GM19397 (cell line): ENCODE measurements around the gene CDH23.

Experiments
- ATAC-seq: cut with Tn5 transposase; IDR thresholded peaks from one replicate; pipeline ENCODE4 v1.9.1; 2021; ENCODE audit warnings: mild to moderate bottlenecking, moderate library complexity; ENCODE audit not compliant: unreplicated experiment

CDH23 gene

DNA sequence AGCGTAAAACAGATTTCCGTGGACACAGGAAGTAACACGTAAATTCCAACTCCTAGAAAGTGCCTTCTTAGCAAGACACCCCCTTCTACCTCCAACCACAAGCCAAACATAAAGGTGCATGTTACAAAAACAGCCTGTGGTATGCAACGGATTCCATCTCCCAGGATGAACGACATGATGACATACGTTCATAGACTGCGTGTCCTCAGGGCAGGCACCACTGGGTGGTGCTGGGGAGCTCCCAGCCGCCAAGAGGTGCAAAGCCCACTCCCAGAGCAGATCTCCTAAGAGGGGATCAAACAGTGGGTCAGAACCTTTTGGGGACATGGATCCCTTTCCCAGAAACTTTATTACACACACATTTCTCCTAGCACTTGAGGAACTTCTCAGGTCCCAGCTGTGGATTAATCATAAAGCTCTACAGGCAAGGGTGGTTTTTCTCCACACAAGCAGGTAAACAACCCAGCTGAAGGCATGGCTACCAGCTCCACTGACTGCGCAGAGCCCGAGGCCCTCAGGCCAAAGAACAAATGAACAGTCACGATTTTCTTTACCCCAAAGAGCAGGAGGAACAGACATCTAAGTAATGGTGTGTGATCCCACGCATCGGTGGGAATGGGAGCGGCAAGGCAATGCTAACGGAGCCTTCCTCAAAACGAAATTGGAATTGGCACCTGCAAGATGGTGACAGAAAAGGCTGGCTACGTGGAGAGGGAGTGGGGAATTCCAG is 440.5 kb downstream of the CDH23 start:
- no peak for ATAC-seq

DNA sequence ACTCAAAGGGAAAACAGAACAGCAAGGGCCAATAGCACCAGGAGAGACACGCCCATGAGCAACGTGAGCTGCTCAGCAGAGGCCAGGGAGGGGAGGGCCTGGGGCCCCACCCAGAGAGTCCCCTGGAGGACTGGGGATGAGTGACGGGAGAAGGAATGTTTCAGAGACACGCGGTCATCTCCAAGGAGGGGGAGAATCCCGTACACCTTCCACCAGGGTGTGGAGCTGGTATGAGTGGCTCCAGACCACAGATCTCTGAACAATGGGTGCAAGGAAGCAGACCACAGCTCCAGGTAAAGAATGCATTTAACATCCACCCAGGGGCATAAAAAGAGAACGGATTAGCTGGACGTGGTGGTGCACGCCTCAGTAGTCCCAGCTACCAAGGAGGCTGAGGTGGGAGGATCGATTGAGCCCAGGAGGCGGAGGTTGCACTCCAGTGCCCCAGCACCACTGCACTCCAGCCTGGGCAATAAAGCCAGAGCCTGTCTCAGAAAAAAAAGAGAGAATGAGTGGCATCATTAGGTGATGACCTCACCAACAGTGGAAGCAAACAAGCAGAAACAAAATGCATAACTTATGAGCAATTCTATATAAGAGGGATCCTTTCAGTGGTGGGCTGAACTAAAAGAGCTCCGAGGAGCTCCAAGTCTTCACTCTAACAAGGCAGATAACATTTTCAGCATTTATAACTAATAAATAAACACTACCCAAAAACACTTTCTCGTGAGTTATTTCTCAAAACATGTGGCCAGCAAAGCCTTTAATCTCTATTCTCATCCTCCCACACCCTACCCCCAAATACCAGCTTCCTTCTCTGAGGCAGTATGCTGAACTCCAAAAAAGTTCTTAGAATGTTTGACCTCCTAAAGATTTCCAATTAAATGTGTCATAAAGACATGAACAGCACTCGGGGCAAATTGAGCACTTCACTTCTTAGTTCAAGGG is 441.8 kb downstream of the CDH23 start:
- ATAC-seq, result no peak

DNA sequence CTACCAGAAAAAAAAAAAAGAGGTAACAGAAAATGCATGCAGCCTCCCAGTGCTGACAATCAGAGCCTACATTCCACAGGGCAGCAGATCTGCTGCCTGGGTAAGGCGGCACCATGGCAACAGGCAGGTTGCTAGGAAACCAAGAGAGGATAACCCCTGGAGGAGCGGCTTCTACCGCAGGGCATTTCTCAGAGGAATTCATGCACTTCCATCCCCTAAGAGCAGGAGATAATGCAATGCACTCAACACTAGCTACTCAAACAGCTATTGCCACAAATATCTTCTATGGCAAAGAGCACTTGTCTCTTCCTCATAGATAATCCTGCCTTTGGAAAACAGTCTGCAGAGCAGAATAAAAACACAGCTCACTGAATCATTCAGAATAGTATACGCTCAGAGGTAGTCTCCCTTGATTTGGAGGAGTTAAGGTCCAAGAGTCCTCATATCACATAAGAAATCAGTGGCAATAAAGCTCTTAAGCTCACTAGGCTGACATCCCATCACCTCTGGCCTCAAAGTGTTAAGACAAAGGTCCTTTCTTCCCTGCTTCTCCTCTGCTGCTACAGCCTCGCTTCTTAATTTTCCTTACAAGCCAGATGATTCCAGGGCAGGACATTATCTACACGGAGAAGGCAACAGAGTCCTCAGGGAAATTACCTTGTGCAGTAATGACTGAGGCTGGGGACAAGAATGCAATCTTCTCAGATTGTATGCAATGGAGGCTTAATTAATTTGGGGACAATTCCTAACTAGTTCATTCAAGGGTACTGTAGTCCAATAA is 443.6 kb downstream of the CDH23 start:
- no peak for ATAC-seq

DNA sequence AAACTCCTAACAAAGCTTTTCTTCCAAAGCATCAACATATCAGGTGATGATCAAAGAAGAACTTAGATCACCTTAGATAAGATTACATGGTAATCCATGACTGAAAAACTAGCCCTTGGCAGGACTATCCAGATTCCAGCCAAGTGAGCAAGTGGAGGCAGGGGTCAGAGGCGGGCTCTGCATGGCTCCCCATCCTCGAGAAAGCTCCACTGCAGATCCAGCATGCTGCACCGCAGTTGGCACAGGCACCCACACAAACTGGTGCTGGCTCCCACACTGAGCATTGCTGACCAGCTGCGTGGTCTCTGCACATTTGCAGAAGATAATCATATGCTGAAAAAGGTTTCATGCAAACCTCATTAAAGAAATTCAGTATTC is 444.2 kb downstream of the CDH23 start:
- ATAC-seq, result no peak

DNA sequence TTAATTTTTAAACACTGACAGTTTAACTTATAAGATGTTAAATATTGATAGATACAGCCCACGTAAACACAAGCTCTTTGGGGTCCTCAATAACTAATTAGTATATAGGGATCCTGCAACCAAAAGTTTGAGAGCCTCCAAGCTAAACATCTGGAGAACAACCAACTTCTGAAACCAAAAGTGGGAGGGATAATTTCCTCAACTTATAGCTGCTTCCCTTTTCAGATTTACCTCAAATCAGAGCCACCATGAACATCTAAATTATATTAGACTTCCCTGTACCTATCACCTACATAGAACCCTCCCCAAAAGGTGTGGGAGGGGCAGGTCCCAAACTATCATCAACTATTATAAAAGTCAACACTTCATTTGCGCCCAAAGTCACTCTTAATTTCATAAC is 445.7 kb downstream of the CDH23 start:
- no peak for ATAC-seq

DNA sequence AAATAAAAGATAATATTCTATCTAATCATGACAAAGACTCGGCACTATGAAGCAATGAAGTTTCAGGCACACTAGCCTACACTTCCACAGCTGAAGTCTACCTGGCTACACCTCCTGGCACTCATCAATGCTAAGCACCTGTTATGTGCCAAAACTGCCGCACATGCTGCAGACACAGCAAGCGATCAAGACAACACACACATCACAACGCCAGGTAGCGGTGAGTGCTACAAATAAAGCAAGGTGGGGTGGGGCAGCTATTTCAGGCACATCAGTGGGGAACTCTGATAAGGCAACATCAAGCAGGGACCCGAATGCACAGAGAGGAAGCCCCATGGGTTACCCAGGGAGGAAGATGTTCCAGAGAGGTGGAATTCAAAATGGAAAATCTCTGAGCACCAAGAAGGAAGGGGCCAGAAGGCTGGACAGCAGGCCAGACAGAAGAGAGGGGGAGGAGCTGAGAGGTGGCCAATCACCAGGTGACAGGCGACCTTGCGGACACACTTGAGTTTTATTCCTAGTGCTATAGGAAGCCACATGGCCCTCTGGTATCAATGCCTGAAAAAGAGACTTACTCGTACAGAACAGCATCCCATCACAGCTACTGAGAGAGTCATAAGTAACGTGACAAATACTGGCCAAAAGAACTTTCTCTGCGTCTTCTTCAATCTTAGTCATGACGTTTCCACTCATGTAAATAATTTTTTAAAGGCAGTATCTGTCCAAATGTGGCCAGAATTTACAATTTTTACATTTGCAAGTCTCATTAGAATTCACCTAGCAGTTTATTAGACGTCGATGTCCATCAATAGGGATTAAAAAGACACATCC is 446.4 kb downstream of the CDH23 start:
- ATAC-seq, result no peak

DNA sequence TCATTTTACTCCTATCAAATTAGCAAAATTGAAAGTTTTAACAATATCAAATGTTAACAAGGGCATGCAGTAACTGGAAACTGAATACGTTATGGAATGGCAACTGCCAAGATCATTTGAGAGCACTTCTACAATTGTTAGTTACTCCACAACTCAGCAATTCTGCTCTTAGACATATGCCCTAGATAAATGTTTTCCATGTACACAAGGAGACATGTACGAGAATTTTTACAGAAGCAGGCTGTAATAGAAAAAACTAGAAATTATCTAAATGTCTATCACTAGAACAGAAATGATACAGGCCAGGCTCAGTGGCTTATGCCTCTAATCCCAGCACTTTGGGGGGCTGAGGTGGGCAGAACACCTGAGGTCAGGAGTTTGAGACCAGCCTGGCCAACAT is 447.4 kb downstream of the CDH23 start:
- ATAC-seq, result no peak

DNA sequence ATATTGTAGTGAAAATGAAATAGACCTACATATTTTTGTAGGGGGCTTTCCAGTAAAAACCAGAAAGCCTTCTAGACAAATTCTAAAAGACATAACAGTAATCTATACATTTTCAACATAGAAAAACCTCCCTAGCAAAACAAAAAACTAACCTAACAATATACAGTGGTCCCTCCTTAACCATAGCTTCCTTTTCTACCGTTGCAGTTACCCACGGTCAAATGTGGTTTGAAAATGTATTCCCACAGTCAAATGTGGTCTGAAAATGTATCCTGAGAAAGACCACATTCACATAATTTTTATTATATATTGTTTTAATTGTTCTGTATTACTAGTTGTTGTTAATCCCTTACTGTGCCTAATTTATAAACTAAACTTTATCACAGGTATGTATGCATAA is 448.0 kb downstream of the CDH23 start:
- no peak for ATAC-seq

DNA sequence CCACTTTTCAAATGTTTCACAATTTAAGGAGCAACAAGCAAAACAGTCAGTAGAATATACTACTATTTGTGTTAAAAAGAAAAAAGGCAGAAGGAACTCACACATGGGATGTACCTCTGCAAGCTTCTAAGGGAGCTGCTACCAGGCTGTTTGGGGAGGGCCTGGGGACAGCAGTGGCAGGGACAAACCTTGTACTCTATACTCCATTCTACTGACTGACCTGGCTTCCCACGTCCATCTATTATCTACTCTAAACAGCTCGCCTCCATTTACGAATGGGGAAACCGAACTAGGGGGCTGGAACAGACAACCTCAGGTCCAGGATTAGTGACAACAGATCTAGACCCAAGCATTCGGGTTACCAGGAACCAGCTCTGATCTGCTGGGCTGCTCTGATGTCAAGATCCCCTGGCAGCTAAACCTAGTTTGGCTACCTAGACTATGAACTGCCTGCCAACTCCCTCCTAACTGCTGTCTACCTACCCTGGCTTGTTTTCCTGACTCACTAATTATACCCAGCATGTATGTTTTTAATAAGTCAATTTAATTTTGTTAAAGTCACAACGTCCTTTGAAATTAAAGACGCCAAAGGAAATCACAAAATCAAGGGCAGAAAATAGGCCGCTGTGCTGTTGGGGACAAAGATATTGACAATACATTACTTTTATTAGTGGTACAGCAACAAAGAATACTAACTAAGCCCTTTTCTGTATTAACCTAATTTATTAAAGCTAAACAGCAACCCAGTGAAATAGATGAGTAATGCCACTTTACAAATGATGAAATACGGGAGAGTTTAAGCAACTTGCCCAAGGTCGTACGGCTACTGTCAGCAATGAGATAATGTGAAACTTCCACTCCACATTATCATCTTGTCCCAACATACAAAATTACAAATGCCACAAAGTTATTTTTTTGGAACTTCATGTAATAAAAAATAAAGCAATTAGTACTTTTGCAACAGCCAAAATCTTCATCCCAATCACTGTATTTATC is 449.0 kb downstream of the CDH23 start:
- no peak for ATAC-seq

DNA sequence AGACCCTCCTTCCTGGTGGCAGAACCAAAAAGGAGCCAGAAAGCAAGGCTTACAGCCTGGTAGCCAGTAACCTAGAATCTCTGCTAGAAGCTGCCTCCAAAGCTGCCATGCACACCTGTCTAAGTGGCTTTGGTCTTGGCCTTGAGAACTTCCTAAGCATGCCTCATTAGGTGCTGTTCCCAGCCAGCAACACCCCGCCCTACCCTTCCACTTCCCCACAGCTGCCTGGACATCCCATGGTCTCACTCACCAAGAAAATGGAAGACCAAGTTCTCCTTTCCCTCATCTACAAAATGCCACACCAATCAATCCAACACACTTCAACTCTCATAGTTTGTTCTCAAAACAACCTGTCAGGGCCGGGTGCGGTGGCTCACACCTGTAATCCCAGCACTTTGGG is 450.1 kb downstream of the CDH23 start:
- no peak for ATAC-seq

DNA sequence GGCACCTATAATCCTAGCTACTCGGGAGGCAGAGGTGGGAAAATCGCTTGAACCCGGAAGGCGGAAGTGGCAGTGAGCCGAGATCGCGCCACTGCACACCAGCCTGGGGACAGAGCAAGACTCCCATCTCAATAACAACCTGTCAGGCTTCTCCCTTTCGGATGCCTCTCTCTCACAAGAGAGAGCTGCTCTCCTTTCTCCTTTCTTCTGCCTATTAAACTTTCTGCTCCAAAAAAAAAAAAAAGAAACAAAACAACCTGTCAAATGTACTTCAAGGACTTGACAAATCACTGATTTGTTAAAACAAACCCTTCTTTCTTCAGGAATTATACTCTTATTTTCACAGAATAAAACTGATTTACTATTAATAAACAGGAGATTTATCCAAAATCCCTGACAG is 450.7 kb downstream of the CDH23 start:
- ATAC-seq, result no peak

DNA sequence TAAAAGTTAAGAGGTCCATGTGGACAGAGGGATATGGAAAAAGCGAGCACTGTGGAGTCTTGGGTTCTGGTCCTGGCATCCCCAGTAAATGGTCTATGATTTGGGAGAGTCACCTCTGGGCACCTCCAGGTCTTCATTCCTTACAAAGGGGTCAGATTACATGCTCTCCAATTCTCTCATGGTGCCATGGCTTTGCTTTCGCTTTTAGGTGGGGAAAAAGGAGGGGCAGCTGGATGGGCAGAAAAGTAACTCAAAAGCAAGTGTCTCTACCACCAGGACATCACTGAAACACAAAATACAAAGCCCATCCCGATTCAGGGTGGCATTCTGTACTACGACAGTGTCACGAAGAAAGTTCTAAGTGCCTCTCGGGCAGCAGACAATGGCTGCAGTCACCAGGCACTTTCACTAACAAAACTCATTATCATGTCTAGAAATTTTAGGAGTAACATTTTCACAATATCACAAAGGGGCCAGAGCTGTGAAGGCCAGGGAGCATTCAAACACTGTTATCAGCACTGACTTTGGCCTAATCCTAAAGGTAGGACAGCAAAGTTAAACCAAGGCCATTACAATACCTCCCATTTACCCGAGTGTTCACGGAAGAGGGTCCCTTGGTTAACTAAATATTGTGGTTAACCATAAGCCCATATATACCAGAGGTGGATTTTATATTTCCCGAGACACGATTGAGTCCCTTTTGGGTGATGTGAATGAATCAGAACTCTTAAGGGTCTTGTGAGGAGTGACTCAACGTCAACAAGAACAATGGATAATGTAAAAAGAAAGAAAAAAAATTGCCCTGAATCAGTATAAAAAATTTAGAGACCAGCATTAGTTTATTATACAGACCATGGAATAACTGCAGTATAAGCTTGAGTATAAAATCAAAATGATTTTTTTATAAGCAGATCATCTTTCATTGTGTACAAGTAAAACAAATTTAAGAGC is 451.9 kb downstream of the CDH23 start:
- ATAC-seq, result no peak

DNA sequence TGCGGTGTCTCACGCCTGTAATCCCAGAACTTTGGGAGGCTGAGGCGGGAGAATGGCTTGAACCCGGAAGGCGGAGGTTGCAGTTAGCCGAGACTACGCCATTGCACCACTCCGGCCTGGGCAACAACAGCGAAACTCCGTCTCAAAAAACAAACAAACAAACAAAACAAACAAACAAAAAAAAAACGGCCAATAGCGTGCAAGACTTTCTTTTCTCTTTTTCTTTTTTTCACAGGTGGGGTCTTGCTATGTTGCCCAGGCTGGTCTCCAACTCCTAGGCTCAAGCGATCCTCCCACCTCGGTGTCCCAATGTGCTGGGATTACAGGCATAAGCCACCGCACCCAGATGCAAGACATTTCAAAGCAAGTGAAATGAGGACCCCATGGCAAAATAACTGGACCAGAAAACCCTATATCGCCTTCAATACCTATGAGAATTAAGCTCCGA is 452.8 kb downstream of the CDH23 start:
- ATAC-seq, result no peak

DNA sequence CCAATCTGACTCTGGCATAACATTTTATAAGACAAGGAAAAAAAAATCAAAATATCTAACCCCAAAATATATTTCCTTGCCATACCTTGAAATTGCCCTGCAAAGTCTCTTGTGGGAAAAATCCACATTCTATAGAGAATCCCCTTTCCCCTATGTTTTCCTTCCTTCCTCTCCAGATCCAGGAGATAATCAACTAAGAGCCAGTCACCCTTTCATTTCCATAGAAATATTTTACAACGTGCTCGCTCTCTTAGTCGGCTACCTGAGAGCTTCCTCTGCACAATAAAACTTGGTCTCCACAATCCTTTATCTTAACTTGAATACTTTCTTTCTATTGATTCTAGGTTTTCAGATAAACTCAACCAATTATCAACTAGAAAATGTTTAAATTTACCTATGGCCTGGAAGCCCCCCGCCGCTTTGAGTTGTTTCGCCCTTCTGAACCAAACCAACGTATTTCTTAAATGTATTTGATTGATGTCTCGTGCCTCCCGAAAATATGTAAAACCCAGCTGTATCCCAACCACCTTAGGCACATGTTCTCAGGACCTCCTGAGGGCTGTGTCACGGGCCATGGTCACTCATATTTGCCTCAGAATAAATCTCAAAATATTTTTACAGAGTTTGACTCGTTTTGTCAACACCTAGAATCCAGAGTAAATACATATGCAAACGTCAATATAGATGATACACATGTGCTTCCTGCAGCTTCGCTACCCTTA is 453.5 kb downstream of the CDH23 start:
- ATAC-seq, result no peak

DNA sequence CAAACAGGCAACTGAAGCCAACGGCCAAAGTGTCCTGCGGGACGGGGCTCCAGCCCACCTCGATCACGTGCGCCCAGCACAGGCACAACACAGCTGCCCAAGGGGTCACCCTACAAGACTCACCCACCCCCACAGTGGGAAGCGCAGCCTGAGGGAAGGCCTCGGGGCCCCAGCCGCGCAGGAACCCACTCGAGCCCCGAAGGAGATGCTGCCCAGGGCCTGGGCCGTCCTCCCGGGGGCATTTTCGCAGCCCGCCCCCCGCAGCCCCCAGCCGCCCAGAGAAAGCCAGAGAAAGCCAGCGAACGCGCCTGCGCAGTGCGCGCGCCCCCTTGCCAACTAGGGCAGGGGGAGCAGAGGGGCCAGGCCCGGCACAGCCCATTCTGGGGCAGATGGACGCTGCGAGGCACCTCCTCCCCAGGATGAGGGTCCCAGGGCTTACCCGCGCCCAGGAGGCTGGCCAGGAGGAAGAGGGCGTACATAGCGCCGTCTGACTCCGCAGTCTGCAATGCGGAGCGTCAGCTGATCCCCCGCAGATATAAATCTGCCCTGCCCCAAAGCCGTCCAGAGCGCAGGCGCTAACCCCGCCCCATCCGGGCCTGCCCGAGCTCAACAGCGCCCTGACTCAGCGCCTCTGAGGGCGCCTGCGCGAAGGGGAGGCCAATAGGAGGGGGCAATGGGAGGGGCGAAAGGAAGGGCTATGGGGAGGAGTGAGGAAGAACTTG is 454.2 kb downstream of the CDH23 start, which contains the start of gene PSAP:
Gene PSAP, minus strand, starts transcription at position 509 of the 722 bp plus-strand sequence. Its CDS starts 30 bp downstream, at position 479.
- peak; percentile 94 for ATAC-seq

DNA sequence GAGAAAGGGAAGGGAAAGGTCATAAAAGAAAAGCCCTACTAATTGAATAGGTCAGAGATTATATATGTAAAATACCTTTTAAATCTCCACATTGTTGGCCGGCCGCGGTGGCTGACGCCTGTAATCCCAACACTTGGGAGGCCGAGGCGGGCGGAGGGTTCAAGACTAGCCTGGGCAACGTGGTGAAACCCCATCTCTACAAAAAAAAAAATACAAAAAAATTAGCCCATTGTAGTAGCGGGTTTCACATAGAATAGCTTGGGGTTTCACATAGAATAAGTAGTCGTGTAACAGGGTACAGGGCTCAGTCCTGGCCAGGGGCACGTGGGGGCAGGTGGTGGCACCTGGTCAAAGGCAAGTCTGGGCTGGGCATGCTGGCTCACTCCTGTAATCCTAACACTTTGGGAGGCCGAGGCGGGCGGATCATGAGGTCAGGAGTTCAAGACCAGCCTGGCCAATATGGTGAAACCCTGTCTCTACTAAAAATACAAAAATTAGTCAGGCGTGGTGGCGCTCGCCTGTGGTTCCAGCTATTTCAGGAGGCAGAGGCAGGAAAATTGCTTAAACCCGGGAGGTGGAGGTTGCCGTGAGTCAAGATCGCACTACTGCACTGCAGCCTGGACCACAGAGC is 454.9 kb downstream of the CDH23 start:
- ATAC-seq, result peak; percentile 10
